Breast epithelium (tissue), 3 donors: ENCODE measurements around the gene NDUFB4.

Experiments used
- POLR2A ChIP-seq: fragments of 450-650 bp; IDR thresholded peaks from one replicate; pipeline ENCODE4 v1.6.1; 2016; ENCODE audit warnings: antibody characterized with exemption, mild to moderate bottlenecking, moderate library complexity
- POLR2AphosphoS5 ChIP-seq, 3 donors: sonication (generic); formaldehyde crosslinking; IDR thresholded peaks; one replicate each; pipeline ENCODE4 v1.6.1; 2017; ENCODE audit warnings: antibody characterized with exemption in 3 of 3
- TF ChIP-seq, protein P1 (sequence below), 3 donors: fragments of 450-650 bp; IDR thresholded peaks; one replicate each; pipeline ENCODE4 v1.5.1; 2016 to 2017; ENCODE audit warnings: antibody characterized with exemption in 3 of 3, mild to moderate bottlenecking in 3 of 3, moderate library complexity in 3 of 3

DNA sequence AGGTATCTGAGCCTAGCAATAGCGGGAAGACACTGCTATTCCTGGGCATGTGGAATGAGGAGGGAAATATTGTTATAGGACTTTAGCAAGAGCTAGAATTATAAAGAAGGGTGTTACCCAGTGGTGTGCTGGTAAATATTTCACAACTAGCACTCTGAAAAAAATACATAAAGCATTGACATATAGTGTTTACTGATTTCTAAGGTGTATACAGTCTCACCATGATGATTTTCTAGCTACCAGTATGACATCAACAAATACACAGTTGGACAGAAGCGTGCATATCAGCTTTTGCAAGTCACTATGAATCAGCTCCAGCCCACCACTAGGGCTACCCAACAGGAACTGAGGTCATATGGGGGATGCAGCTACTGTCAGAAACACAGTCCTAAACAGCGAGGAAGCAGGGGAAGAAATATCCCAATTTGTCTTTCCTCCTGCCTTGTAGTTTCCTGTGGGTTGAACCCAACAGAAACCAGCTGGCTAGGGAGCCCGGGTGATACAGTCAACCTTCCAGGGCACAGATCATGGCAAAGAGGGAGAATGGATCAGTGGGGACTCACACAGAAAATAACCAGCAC lies 46.3 kb downstream of the NDUFB4 start:
- no peak for TF ChIP-seq POLR2AphosphoS5 (IDR thresholded peaks at IDR 0.05)
- TF ChIP-seq POLR2A: no peak
- TF ChIP-seq, protein P1, sequence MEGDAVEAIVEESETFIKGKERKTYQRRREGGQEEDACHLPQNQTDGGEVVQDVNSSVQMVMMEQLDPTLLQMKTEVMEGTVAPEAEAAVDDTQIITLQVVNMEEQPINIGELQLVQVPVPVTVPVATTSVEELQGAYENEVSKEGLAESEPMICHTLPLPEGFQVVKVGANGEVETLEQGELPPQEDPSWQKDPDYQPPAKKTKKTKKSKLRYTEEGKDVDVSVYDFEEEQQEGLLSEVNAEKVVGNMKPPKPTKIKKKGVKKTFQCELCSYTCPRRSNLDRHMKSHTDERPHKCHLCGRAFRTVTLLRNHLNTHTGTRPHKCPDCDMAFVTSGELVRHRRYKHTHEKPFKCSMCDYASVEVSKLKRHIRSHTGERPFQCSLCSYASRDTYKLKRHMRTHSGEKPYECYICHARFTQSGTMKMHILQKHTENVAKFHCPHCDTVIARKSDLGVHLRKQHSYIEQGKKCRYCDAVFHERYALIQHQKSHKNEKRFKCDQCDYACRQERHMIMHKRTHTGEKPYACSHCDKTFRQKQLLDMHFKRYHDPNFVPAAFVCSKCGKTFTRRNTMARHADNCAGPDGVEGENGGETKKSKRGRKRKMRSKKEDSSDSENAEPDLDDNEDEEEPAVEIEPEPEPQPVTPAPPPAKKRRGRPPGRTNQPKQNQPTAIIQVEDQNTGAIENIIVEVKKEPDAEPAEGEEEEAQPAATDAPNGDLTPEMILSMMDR (IDR thresholded peaks at IDR 0.05): no peak
